Activated B cell treated with CpG ODN at 0.5 μM for 24 hours (primary cell): ENCODE results near the gene GTF3C2. TPM values are rescaled to one million over a fixed set of nuclear protein-coding genes. Genes with fewer than 3 reads are reported as not detected.
A peak's percentile ranks its signal among the peaks of the same experiment; 100 is the strongest.

Source experiments
- ATAC-seq: fragments of 200-7000 bp; cut with Tn5 transposase; one replicate; pipeline ENCODE4 v1.10.0; 2021; ENCODE audit warnings: low read depth, mild to moderate bottlenecking, moderate library complexity
- CTCF ChIA-PET: fragments of 350-600 bp; sonication (Branson Sonifier 250); formaldehyde crosslinking; loops from one replicate; lab custom pipeline; 2021; ENCODE audit warnings: antibody characterized with exemption; lab: Charles Lee
- POLR2A ChIA-PET: fragments of 350-600 bp; sonication (Branson Sonifier 250); formaldehyde crosslinking; loops from one replicate; lab custom pipeline; 2021; ENCODE audit warnings: antibody characterized with exemption; lab: Charles Lee
- DNase-seq: peaks from one replicate; pipeline ENCODE4 v3.0.0; 2022
- H3K27ac Mint-ChIP-seq: one replicate; pipeline ENCODE4 v1.8.0; 2020; ENCODE audit warnings: mixed read lengths
- H3K27me3 Mint-ChIP-seq: one replicate; pipeline ENCODE4 v1.8.0; 2021; ENCODE audit warnings: mixed read lengths
- H3K36me3 Mint-ChIP-seq: one replicate; pipeline ENCODE4 v1.8.0; 2021; ENCODE audit warnings: low read depth, mixed read lengths
- H3K4me1 Mint-ChIP-seq: one replicate; pipeline ENCODE4 v1.8.0; 2021; ENCODE audit warnings: mixed read lengths
- H3K4me3 Mint-ChIP-seq: one replicate; pipeline ENCODE4 v1.8.0; 2020; ENCODE audit warnings: mild to moderate bottlenecking, mixed read lengths
- H3K9me3 Mint-ChIP-seq: one replicate; pipeline ENCODE4 v1.8.0; 2020; ENCODE audit warnings: mixed read lengths
- intact Hi-C: fragments of 100-400 bp; cut with micrococcal nuclease; formaldehyde crosslinking; loops from one replicate; pipeline ENCODE4 v1.15.1; 2024
- total RNA-seq: library from RNA; stranded (reverse); gene quantifications from 2 replicates; pipeline ENCODE4 v1.2.3, GENCODE V29; 2022
- TF ChIP-seq, protein P1 (sequence below): fragments of 200-600 bp; IDR thresholded peaks from one replicate; pipeline ENCODE4 v1.8.0; 2022; ENCODE audit warnings: antibody characterized with exemption, mild to moderate bottlenecking

Gene GTF3C2, protein sequence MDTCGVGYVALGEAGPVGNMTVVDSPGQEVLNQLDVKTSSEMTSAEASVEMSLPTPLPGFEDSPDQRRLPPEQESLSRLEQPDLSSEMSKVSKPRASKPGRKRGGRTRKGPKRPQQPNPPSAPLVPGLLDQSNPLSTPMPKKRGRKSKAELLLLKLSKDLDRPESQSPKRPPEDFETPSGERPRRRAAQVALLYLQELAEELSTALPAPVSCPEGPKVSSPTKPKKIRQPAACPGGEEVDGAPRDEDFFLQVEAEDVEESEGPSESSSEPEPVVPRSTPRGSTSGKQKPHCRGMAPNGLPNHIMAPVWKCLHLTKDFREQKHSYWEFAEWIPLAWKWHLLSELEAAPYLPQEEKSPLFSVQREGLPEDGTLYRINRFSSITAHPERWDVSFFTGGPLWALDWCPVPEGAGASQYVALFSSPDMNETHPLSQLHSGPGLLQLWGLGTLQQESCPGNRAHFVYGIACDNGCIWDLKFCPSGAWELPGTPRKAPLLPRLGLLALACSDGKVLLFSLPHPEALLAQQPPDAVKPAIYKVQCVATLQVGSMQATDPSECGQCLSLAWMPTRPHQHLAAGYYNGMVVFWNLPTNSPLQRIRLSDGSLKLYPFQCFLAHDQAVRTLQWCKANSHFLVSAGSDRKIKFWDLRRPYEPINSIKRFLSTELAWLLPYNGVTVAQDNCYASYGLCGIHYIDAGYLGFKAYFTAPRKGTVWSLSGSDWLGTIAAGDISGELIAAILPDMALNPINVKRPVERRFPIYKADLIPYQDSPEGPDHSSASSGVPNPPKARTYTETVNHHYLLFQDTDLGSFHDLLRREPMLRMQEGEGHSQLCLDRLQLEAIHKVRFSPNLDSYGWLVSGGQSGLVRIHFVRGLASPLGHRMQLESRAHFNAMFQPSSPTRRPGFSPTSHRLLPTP
- 91.7 and 119 TPM in 2 replicates for total RNA-seq

DNA sequence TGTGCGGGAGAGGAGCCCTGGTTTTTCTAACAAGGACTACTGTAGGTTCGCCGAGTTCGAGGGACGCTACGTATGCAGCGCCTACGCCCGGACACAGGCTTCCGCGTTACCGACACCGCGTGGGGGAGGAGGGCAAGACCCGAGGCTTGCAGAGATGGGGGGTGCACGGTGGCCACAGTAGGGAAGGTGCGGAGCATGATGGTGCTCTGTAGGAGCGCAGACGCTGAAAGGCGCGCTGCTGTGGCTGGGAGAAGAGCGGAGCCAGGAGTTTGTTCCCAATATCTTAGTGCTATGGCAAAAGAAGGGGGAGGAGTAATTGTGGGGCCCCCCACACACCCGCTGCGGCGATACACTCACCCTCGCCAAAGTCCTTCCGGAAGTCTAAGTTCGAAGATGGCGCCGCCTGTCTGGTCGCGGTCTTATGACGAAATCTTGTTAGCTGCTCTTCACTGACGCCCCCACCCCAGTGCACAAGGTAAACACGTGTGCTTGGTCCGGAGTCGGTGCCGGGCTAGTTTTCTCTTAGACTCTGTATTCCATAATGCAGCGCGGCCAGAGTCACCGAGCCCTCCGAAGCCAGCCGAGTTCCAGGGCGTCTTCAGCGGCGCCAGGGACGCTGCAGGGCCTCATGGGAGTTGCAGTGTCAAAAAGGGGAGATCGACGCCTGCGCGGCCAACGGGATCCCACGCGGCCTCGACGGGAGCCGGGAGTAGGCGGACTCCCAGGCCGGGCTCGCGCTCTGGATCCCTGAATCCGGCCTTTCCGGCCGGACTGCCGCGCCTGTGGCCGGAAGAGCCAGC lies at the start of gene GTF3C2:
Gene GTF3C2, minus strand, starts transcription at position 383 of the 800 bp plus-strand sequence. CDS start 13,210 bp downstream, outside the sequence.
- Mint-ChIP-seq H3K9me3 (no peaks in the 10 kb centered on the region), H3K27me3 (no peaks in the 10 kb centered on the region), H3K36me3 (peaks cover 22% of the 10 kb centered on the region), H3K27ac (peak within 1 kb of the TSS; percentile 100), H3K4me3 (peak within 1 kb of the TSS; percentile 98), H3K4me1 (peaks cover 53% of the 10 kb centered on the region)
- ChIA-PET CTCF (interaction anchor here (1.4 kb wide), 1 partner anchor 14 kb away, joined by 6 read pairs; the partner anchor contains the start of genes EIF2B4 and SNX17), POLR2A (interaction anchor here (0.6 to 2.8 kb wide), 13 partner anchors 10 to 307 kb away, joined by 3 to 76 read pairs (median 4); partner anchors contain the start of genes ATRAID, EIF2B4, MPV17 and NRBP1)
- intact Hi-C loops: loop anchor here (1.0 to 2.0 kb wide), 9 partner anchors 14 to 272 kb away; partner anchors contain the start of genes ATRAID, EIF2B4, KHK and MPV17
- ATAC-seq (peak; percentile 83), DNase-seq (peak; percentile 87)
- TF ChIP-seq, protein P1, sequence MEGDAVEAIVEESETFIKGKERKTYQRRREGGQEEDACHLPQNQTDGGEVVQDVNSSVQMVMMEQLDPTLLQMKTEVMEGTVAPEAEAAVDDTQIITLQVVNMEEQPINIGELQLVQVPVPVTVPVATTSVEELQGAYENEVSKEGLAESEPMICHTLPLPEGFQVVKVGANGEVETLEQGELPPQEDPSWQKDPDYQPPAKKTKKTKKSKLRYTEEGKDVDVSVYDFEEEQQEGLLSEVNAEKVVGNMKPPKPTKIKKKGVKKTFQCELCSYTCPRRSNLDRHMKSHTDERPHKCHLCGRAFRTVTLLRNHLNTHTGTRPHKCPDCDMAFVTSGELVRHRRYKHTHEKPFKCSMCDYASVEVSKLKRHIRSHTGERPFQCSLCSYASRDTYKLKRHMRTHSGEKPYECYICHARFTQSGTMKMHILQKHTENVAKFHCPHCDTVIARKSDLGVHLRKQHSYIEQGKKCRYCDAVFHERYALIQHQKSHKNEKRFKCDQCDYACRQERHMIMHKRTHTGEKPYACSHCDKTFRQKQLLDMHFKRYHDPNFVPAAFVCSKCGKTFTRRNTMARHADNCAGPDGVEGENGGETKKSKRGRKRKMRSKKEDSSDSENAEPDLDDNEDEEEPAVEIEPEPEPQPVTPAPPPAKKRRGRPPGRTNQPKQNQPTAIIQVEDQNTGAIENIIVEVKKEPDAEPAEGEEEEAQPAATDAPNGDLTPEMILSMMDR: no peak

DNA sequence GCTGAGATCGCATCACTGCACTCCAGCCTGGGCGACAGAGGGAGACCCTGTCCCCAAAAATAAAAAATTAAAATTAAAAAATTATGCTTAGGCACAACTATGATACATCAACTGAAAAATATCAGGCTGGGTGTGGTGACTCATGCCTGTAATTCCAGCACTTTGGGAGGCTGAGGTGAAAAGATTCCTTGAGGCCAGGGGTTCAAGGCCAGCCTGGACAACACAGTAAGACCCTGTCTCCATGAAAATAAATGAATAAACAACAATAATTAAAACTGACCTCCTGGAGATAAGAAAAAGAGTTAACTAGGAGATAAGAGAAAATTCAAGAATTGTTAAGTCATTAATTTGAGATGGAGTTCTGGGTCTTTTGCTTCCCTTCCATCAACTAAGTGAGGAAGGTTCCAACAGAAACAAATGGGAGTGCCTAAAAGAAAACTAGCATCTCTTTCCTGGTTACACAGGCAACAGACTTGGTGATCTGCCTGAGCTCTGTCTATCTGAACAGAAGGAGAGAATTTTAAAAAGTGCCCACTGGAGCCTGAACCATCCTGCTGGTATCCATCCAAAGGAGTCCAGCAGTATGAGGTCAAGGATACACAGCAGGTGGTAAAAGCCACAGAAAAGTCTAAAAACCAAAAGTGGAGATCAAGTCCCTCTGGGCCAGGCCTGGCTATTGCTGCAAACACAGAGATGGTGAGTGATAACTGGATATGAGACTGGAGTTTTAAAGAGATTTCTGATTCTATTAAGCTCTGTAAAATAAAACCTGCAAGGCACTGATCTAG lies 44.0 kb upstream of the GTF3C2 start:
- Mint-ChIP-seq H3K9me3 (peaks cover 2% of the 10 kb centered on the region), H3K36me3 (peaks cover 22% of the 10 kb centered on the region), H3K27ac (no peak overlapping the region), H3K4me3 (no peak overlapping the region), H3K4me1 (peaks cover 20% of the 10 kb centered on the region), H3K27me3 (no peaks in the 10 kb centered on the region)
- intact Hi-C loops: loop anchor here (10.0 kb wide), 1 partner anchor 224 kb away; the partner anchor contains the start of genes CCDC121 and GPN1
- TF ChIP-seq, protein P1: no peak
- CTCF ChIA-PET: no interaction called here
- POLR2A ChIA-PET: interaction anchor here (0.7 kb wide), 1 partner anchor 9 kb away, joined by 3 read pairs; the partner anchor contains the start of gene PPM1G
- ATAC-seq: no peak
- DNase-seq: no peak

DNA sequence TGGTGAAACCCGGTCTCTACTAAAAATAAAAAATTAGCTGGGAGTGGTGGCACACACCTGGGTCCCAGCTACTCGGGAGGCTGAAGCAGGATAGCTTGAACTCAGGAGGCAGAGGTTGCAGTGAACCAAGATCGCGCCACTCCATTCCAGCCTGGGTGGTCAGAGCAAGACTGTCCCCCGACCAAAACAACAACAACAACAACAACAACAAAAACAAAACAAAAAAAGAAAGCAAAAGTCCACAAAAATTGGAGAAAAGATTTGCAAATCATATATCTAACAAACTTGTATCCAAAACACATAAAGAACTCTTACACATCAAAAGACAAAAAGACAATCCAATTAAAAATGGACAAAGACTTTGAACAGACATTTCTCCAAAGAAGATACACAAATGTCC lies 42.4 kb upstream of the GTF3C2 start:
- no peak overlapping the region for H3K27ac Mint-ChIP-seq
- H3K4me3 Mint-ChIP-seq: no peak overlapping the region
- CTCF ChIA-PET: no interaction called here

DNA sequence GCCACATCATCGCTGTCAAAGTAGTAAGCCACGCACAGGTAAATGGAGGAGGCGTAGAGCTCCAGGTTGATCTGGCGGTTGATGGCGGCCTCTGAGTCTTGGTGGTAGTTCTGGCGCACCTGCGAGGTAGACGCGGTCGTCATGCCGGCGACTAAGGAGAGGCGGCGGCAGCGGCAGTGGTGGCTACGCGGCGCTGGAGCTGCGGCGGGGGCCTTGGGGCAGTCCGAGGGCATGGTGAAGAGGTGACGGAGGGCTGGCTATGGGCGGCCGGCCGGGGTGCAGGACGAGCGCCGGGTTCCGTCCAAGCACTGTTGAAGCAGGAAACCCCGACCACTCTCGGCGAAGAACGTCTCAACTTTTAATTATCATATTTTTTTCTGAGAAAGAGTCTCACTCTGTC lies 36.7 kb upstream of the GTF3C2 start:
- TF ChIP-seq, protein P1: no peak
- DNase-seq: no peak
- ChIA-PET POLR2A (no interaction called here), CTCF (no interaction called here)
- no peak overlapping the region for H3K27ac Mint-ChIP-seq
- peaks cover 6% of the 10 kb centered on the region for H3K4me1 Mint-ChIP-seq
- intact Hi-C loops: no loop called here
- H3K36me3 Mint-ChIP-seq: peaks cover 27% of the 10 kb centered on the region
- peaks cover 2% of the 10 kb centered on the region for H3K9me3 Mint-ChIP-seq
- no peaks in the 10 kb centered on the region for H3K27me3 Mint-ChIP-seq
- ATAC-seq: no peak
- no peak overlapping the region for H3K4me3 Mint-ChIP-seq

More for the DNA sequence above, 42.4 kb upstream of the GTF3C2 start:
- ATAC-seq (no peak), DNase-seq (no peak)
- TF ChIP-seq, protein P1: no peak
- intact Hi-C loops: no loop called here
- Mint-ChIP-seq H3K9me3 (peaks cover 2% of the 10 kb centered on the region), H3K4me1 (peaks cover 19% of the 10 kb centered on the region), H3K36me3 (peaks cover 15% of the 10 kb centered on the region), H3K27me3 (no peaks in the 10 kb centered on the region)
- POLR2A ChIA-PET: no interaction called here
